ENCODE measurements around the gene RUVBL1. TPM values are rescaled to one million over a fixed set of nuclear protein-coding genes. Genes with fewer than 3 reads are reported as not detected.

The RUVBL1 gene
- total and polyA plus RNA-seq, 8 donors, result 3.7 to 13.3 (median 10.0) TPM

DNA sequence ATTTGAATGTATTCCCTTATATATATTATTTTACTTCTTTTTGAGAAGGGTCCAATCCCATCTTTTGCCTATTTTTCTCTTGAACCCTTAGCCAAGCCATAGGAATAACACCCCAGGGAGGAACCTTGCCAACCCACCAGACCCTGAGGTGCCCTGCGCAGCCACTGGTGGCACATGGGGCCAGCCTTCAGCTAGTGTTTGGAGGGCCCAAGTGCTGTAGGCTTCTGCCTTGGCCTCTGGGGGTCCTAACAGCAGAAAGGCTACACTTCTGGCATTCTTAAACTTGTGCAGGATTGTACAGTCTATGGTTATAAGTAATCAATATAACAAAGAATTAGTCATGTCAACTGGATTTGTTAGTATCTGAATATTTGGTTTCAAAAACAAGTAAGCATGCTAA, 34.5 kb downstream of the RUVBL1 start:
- intact Hi-C loops (cut with DNase I), result no loop called here
- H3K4me1 ChIP-seq, result peaks cover 4 to 9% (median 7%) of the 10 kb centered on the region in 3 donors
- 99 to 100% methylated on average over 1 of the region's 1 CpG for WGBS, 2 donors
- FAIRE-seq (no peak), ATAC-seq (no peak), DNase-seq (no peak)
- H3K4me3 ChIP-seq, result no peak overlapping the region
- TF ChIP-seq, protein P1, sequence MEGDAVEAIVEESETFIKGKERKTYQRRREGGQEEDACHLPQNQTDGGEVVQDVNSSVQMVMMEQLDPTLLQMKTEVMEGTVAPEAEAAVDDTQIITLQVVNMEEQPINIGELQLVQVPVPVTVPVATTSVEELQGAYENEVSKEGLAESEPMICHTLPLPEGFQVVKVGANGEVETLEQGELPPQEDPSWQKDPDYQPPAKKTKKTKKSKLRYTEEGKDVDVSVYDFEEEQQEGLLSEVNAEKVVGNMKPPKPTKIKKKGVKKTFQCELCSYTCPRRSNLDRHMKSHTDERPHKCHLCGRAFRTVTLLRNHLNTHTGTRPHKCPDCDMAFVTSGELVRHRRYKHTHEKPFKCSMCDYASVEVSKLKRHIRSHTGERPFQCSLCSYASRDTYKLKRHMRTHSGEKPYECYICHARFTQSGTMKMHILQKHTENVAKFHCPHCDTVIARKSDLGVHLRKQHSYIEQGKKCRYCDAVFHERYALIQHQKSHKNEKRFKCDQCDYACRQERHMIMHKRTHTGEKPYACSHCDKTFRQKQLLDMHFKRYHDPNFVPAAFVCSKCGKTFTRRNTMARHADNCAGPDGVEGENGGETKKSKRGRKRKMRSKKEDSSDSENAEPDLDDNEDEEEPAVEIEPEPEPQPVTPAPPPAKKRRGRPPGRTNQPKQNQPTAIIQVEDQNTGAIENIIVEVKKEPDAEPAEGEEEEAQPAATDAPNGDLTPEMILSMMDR (IDR thresholded peaks at IDR 0.05), result no peak
- H3K27me3 ChIP-seq, result no peaks in the 10 kb centered on the region
- H3K27ac ChIP-seq, result no peak overlapping the region
- H3K36me3 ChIP-seq, result no peaks in the 10 kb centered on the region
- no peaks in the 10 kb centered on the region for H3K9me3 ChIP-seq

DNA sequence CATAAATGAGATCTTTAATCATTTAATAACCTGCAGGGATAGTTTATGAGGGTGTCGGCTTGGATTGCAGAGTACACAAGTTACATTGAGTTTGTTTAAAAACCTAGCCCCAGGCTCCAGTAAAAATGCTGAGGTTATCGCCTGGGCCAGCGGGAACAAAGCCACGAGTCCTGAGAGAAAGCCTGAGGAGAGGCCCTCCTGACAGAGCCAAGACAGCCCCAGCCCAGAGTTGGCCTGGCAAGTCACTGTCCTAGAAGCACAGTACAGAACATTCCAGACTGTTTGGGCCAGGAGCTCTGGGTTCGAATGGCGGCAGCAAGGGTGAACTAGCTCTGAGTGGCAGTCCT, 39.0 kb downstream of the RUVBL1 start:
- ATAC-seq (peak in 2 of 4 donors; percentile 5 to 10), FAIRE-seq (no peak), DNase-seq (peak in 1 of 6 donors; percentile 13)
- no peaks in the 10 kb centered on the region for H3K36me3 ChIP-seq
- H3K4me3 ChIP-seq, result no peak overlapping the region
- intact Hi-C loops (cut with DNase I), result no loop called here
- peak overlapping the region; percentile 23 to 51 (median 38) for H3K27ac ChIP-seq
- H3K4me1 ChIP-seq, result peaks cover 38 to 40% (median 38%) of the 10 kb centered on the region in 3 donors
- H3K9me3 ChIP-seq, result no peaks in the 10 kb centered on the region
- WGBS, 2 donors, result 33 to 40% methylated on average over 6 of the region's 6 CpGs
- H3K27me3 ChIP-seq, result no peaks in the 10 kb centered on the region
- TF ChIP-seq, protein P1 (IDR thresholded peaks at IDR 0.05), result no peak

DNA sequence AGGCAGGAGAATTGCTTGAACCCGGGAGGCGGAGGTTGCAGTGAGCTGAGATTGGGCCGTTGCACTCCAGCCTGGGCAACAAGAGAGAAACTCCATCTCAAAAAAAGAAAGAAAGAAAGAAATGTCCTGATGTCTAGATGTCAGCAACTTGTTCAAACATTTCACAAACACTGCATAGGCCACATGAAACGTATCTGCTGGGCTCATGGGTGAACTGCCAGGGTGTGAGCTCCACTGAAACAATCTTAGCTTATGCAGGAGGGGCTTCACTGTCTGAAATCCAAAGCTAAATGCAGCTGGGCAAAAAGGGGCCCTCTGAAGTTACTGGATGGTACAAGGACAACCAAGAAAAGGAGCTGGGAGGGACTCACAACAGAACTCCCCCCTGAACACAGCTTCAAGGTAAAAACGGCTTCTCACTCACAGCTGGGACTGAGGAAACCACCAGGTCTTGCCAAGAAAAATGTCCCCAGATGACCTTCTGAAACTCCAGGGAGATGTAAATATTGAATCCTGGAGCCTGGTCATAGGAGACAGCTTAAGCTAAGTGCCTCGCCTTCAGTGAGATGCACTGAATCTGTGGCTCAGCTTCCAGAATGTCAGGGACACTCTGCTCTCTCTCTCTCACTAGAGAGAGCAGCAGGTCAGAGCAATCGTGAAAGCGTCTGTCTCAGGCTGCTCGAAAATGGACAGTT, 39.5 kb downstream of the RUVBL1 start:
- no peak for FAIRE-seq
- intact Hi-C loops (cut with DNase I), result no loop called here
- 29 to 35% methylated on average over 9 of the region's 9 CpGs for WGBS, 2 donors
- no peaks in the 10 kb centered on the region for H3K27me3 ChIP-seq
- DNase-seq, result peak in 2 of 6 donors; percentile 61 to 75
- peak; percentile 76 to 83 (median 79) for ATAC-seq
- H3K36me3 ChIP-seq, result no peaks in the 10 kb centered on the region
- H3K27ac ChIP-seq, result peak overlapping the region; percentile 37 to 52 (median 46)
- H3K4me3 ChIP-seq, result no peak overlapping the region
- TF ChIP-seq, protein P1 (IDR thresholded peaks at IDR 0.05), result no peak
- H3K9me3 ChIP-seq, result no peaks in the 10 kb centered on the region
- peaks cover 38 to 40% (median 38%) of the 10 kb centered on the region in 3 donors for H3K4me1 ChIP-seq

DNA sequence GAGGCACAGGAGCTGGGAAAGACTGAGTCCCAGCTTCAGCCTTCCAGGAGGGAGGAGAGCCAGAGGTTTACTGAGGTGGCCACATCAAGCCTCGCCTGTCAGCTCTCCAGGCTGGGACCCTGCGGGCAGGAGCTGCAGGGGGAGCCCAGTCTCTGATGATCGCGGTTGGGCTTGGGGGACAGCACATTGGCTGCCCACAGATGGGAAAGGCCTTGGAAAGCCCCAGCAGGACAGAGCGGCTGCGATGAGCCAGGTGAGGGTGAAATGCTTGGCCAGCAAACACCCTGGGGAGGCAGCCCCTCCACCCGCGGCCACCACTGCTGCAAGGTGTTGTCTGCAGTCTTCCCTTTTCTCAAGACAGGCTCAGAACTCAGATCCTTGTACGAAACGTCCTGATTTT, 40.2 kb downstream of the RUVBL1 start:
- peak overlapping the region in 2 of 4 donors; percentile 18 to 27 for H3K27ac ChIP-seq
- H3K4me3 ChIP-seq, result no peak overlapping the region
- intact Hi-C loops (cut with DNase I), result no loop called here
- WGBS, 2 donors, result 33 to 35% methylated on average over 10 of the region's 10 CpGs
- peaks cover 38 to 40% (median 38%) of the 10 kb centered on the region in 3 donors for H3K4me1 ChIP-seq
- TF ChIP-seq, protein P1 (IDR thresholded peaks at IDR 0.05), result no peak
- H3K36me3 ChIP-seq, result no peaks in the 10 kb centered on the region
- no peaks in the 10 kb centered on the region for H3K9me3 ChIP-seq
- DNase-seq (peak in 3 of 6 donors; percentile 53 to 74 (median 55)), FAIRE-seq (no peak), ATAC-seq (peak; percentile 6 to 34 (median 26))
- H3K27me3 ChIP-seq, result no peaks in the 10 kb centered on the region

DNA sequence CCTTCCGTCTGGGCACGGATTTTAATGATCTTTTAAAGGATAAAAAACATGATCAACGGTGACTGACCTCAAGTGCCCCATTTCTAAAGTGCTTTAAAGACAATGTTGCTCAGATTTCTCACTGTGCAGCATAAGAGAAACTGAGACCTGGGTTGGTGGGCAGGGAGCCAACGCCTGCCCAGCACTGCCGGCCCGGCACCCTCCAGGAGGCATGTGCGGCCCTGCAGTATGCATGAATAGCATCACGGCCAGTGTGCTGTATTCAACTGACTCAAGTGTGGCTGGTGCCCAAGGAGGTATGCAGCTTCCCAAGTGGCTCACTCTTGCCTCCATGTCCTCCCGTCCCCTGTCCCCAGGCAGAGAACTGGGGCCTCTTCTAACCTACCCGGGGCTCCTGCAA, 41.1 kb downstream of the RUVBL1 start:
- Histone ChIP-seq H3K27ac (peak overlapping the region in 2 of 4 donors; percentile 4 to 40), H3K9me3 (no peaks in the 10 kb centered on the region), H3K4me3 (no peak overlapping the region), H3K27me3 (no peaks in the 10 kb centered on the region), H3K4me1 (peaks cover 38 to 40% (median 38%) of the 10 kb centered on the region in 3 donors), H3K36me3 (no peaks in the 10 kb centered on the region)
- FAIRE-seq (no peak), ATAC-seq (no peak), DNase-seq (peak in 1 of 6 donors; percentile 14)
- TF ChIP-seq, protein P1 (IDR thresholded peaks at IDR 0.05), result no peak
- 43 to 52% methylated on average over 10 of the region's 10 CpGs for WGBS, 2 donors
- intact Hi-C loops (cut with DNase I), result no loop called here

Measured in pancreas (tissue), 10 donors.